ENCODE results near the gene GUK1. TPM values are rescaled to one million over a fixed set of nuclear protein-coding genes. Genes with fewer than 3 reads are reported as not detected.

GUK1 gene
- total and polyA plus RNA-seq, 2 of the 8 experiments (the other 6 are each of a cell fraction or from before 2014, with no cell fraction given), result 68.5 to 183 TPM

DNA sequence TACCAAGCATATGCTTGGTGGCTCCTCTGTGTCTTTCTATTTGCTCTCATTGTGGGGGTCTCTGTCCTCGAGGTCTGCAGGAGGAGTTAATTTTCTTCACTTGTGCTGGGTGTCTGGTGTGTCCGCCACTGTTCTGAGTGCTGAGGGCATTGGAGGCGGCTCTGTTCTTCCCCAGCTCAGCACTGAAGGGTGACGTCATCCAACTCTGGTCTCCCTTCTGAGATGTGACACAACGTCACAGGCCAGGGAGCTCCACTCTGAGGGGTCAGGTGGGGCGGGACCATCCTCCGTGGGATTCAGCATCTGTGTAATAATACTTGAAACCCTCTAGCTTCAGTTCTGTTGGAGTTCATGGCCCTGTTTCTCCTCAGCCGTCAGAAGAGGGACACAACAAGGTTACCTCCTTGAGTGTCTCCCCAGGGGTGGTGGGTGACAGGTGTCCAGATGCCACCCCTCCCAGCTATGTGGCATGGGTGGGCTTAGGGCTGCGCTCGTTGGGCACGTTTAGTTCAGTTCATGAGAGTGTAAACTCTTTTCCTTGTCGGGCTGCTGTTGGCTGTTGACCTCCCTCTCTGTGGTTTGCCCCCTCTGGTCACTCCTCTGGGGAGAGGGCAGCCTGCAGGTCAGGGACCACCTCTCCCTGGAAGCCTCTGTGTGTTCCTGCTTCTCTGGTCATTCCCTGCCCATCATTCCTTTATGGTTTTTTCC, 28.6 kb downstream of the GUK1 start:
- peaks cover 7 to 19% of the 10 kb centered on the region in 2 experiments for H4K20me1 ChIP-seq (replicated peaks in 1 of 2; ENCODE audit: control insufficient read depth in 1 of 2, insufficient read depth in 2 of 2, low read length in 2 of 2)
- 88% methylated on average over 12 of the region's 12 CpGs; no CpG with 5 or more reads in 1 of the 2 experiments for WGBS, 2 experiments (ENCODE audit: extremely low coverage in 1 of 2, insufficient coverage in 1 of 2, insufficient read length in 1 of 2, insufficient replicate concordance in 2 of 2, low coverage in 1 of 2, low lambda C conversion rate in 2 of 2, missing lambda C conversion rate in 1 of 2)
- no peak for FAIRE-seq
- ChIA-PET POLR2A (ENCODE audit: partially characterized antibody) (interaction anchor here (0.7 to 1.0 kb wide), 3 partner anchors 16 to 27 kb away, joined by 3 read pairs; no protein-coding TSS in a partner anchor), CTCF (ENCODE audit: partially characterized antibody) (interaction anchor here (1.0 to 6.2 kb wide), 4 partner anchors 12 to 169 kb away, joined by 3 to 40 read pairs (median 10); no protein-coding TSS in a partner anchor)
- no peak overlapping the region for H2BK20ac ChIP-seq (ENCODE audit: low read length)
- no peak overlapping the region for H2AFZ ChIP-seq (ENCODE audit: low read length)
- no peak overlapping the region for H4K5ac ChIP-seq (ENCODE audit: insufficient read length, low read depth, low read length)
- no peak overlapping the region for H2BK12ac ChIP-seq (ENCODE audit: low read depth, low read length)
- no peaks in the 10 kb centered on the region for H3K27me3 ChIP-seq (replicated peaks in 1 of 4; ENCODE audit: control insufficient read depth in 3 of 4, extremely low read depth in 1 of 4, insufficient read depth in 3 of 4, low read length in 3 of 4)
- H3K79me2 ChIP-seq (ENCODE audit: control insufficient read depth in 1 of 2, insufficient read depth in 2 of 2, low read length in 2 of 2), result peaks cover 0 to 28% of the 10 kb centered on the region in 2 experiments; a peak in 2 of 4 replicates
- H2AK5ac ChIP-seq (ENCODE audit: low read depth, low read length), result no peak overlapping the region
- H3K18ac ChIP-seq (ENCODE audit: extremely low read depth, low read length), result no peak overlapping the region
- DNase-seq (ENCODE audit: low read depth in 1 of 2, low spot score in 2 of 2), result no peak
- peaks cover 0 to 5% (median 2%) of the 10 kb centered on the region in 4 experiments; a peak in 5 of 7 replicates for H3K4me1 ChIP-seq (replicated peaks in 1 of 4; ENCODE audit: control insufficient read depth in 3 of 4, insufficient read depth in 4 of 4, low read length in 3 of 4)
- no peak overlapping the region for H3K27ac ChIP-seq (ENCODE audit: low read depth, low read length)
- H3K23me2 ChIP-seq (ENCODE audit: low read depth, low read length), result peaks cover 6% of the 10 kb centered on the region; the same call in 1 of the 2 replicates
- no peak overlapping the region for H4K91ac ChIP-seq (replicated peaks; ENCODE audit: insufficient read length, low read length)
- H3K14ac ChIP-seq (ENCODE audit: insufficient read length), result no peak overlapping the region
- H3K36me3 ChIP-seq (ENCODE audit: control insufficient read depth in 2 of 4, insufficient read depth in 4 of 4, low read length in 3 of 4), result no peaks in the 10 kb centered on the region
- H2BK120ac ChIP-seq (replicated peaks; ENCODE audit: low read depth, low read length), result no peak overlapping the region
- no peak overlapping the region for H2BK5ac ChIP-seq (ENCODE audit: low read depth, low read length)
- H3K4me3 ChIP-seq (ENCODE audit: extremely low read depth in 1 of 4, insufficient read depth in 2 of 4, low read depth in 3 of 4, low read length in 4 of 4), result no peak overlapping the region
- H3K4me2 ChIP-seq (ENCODE audit: insufficient read depth in 1 of 2, low read depth in 2 of 2, low read length in 2 of 2), result no peak overlapping the region
- H4K8ac ChIP-seq (ENCODE audit: extremely low read depth, insufficient read depth, low read length), result no peak overlapping the region
- no peak overlapping the region for H3K4ac ChIP-seq (replicated peaks; ENCODE audit: insufficient read length, low read depth, low read length)
- peaks cover 2% of the 10 kb centered on the region; the same call in 1 of the 2 replicates for H3K79me1 ChIP-seq (ENCODE audit: low read depth, low read length)
- no peak overlapping the region for H3K9ac ChIP-seq (replicated peaks in 1 of 4; ENCODE audit: extremely low read depth in 1 of 4, low read depth in 3 of 4, low read length in 3 of 4)
- no peak overlapping the region for H3K23ac ChIP-seq (ENCODE audit: insufficient read length)
- H3K9me3 ChIP-seq (ENCODE audit: insufficient read depth in 2 of 2, low read depth in 1 of 2, low read length in 1 of 2), result no peaks in the 10 kb centered on the region
- no peak overlapping the region for H3K56ac ChIP-seq (replicated peaks; ENCODE audit: insufficient read length, low read depth, low read length)
- no peak overlapping the region for H2BK15ac ChIP-seq (ENCODE audit: low read length)
- TF ChIP-seq SRF (IDR thresholded peaks at IDR 0.05; ENCODE audit: low read depth, low read length) (no peak), BRCA1 (IDR thresholded peaks at IDR 0.05; ENCODE audit: low read depth, low read length) (no peak), HDAC6 (IDR thresholded peaks at IDR 0.05; ENCODE audit: low read depth, low read length) (no peak), PHF8 (conservative IDR thresholded peaks at IDR 0.05; ENCODE audit: low read depth, low read length) (no peak), RBBP5 (IDR thresholded peaks at IDR 0.05; ENCODE audit: borderline replicate concordance, low read depth, low read length) (no peak), CHD1 (IDR thresholded peaks at IDR 0.05; ENCODE audit: low read depth, low read length) (no peak), SP4 (IDR thresholded peaks at IDR 0.05; ENCODE audit: low read length) (no peak), TAF1 (IDR thresholded peaks at IDR 0.05; ENCODE audit: low read depth, low read length) (no peak), CREB1 (IDR thresholded peaks at IDR 0.05) (no peak), SAP30 (IDR thresholded peaks at IDR 0.05; ENCODE audit: insufficient read depth, insufficient replicate concordance, low read length) (no peak), CBX5 (IDR thresholded peaks at IDR 0.05; ENCODE audit: low read depth, low read length) (no peak)
- TF ChIP-seq, protein P1, sequence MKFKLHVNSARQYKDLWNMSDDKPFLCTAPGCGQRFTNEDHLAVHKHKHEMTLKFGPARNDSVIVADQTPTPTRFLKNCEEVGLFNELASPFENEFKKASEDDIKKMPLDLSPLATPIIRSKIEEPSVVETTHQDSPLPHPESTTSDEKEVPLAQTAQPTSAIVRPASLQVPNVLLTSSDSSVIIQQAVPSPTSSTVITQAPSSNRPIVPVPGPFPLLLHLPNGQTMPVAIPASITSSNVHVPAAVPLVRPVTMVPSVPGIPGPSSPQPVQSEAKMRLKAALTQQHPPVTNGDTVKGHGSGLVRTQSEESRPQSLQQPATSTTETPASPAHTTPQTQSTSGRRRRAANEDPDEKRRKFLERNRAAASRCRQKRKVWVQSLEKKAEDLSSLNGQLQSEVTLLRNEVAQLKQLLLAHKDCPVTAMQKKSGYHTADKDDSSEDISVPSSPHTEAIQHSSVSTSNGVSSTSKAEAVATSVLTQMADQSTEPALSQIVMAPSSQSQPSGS (IDR thresholded peaks at IDR 0.05; ENCODE audit: low read length), result no peak
